ENCODE measurements around the gene IRF2BP1. TPM values are rescaled to one million over a fixed set of nuclear protein-coding genes. Genes with fewer than 3 reads are reported as not detected.
"Not testable (repeated sequence)": the region's sequence is repeated elsewhere in the genome, so short reads cannot be mapped to it uniquely, and the experiment has no call there.

The IRF2BP1 gene
- total RNA-seq, 1 donor from 2014 or later = 33.8 TPM

- H3K27me3 Mint-ChIP-seq (ENCODE audit: low read depth) = peaks cover 11% of the 10 kb centered on the region
- peaks cover 5% of the 10 kb centered on the region for H3K4me1 Mint-ChIP-seq
- TF ChIP-seq CTCF (IDR thresholded peaks at IDR 0.05; ENCODE audit: unreplicated experiment) = no peak
- peak in 1 of 2 experiments; percentile 53 for DNase-seq (ENCODE audit: low spot score in 2 of 2, unreplicated experiment in 2 of 2)
- no peak overlapping the region for H3K27ac Mint-ChIP-seq
- no peaks in the 10 kb centered on the region for H3K9me3 Mint-ChIP-seq
- peaks cover 22% of the 10 kb centered on the region for H3K36me3 Mint-ChIP-seq
- H3K4me3 Mint-ChIP-seq = peak overlapping the region; percentile 55
These were observed 15.5 kb upstream of the IRF2BP1 start for GRCh38 chr19:45901432-45901911.

- no peak overlapping the region for H3K27ac Mint-ChIP-seq
- TF ChIP-seq CTCF (IDR thresholded peaks at IDR 0.05; ENCODE audit: unreplicated experiment) = no peak
- peaks cover 11% of the 10 kb centered on the region for H3K27me3 Mint-ChIP-seq (ENCODE audit: low read depth)
- peak overlapping the region; percentile 55 for H3K4me3 Mint-ChIP-seq
- peaks cover 22% of the 10 kb centered on the region for H3K36me3 Mint-ChIP-seq
- peaks cover 5% of the 10 kb centered on the region for H3K4me1 Mint-ChIP-seq
- DNase-seq (ENCODE audit: low spot score in 2 of 2, unreplicated experiment in 2 of 2) = no peak
- H3K9me3 Mint-ChIP-seq = no peaks in the 10 kb centered on the region
These were observed 14.9 kb upstream of the IRF2BP1 start for GRCh38 chr19:45900738-45901431.

- no peak for DNase-seq (ENCODE audit: low spot score in 2 of 2, unreplicated experiment in 2 of 2)
- Mint-ChIP-seq H3K36me3 (peaks cover 29% of the 10 kb centered on the region), H3K27me3 (ENCODE audit: low read depth) (peaks cover 11% of the 10 kb centered on the region), H3K27ac (no peak overlapping the region), H3K9me3 (no peaks in the 10 kb centered on the region), H3K4me3 (no peak overlapping the region), H3K4me1 (peaks cover 5% of the 10 kb centered on the region)
- TF ChIP-seq CTCF (IDR thresholded peaks at IDR 0.05; ENCODE audit: unreplicated experiment) = no peak
These were observed 14.1 kb upstream of the IRF2BP1 start for GRCh38 chr19:45899919-45900589.

GRCh38 chr19:45899253-45899652, 13.3 kb upstream of the IRF2BP1 start:
- H3K27ac Mint-ChIP-seq = no peak overlapping the region
- H3K27me3 Mint-ChIP-seq (ENCODE audit: low read depth) = peaks cover 11% of the 10 kb centered on the region
- H3K4me3 Mint-ChIP-seq = no peak overlapping the region
- peaks cover 5% of the 10 kb centered on the region for H3K4me1 Mint-ChIP-seq
- peaks cover 31% of the 10 kb centered on the region for H3K36me3 Mint-ChIP-seq
- DNase-seq (ENCODE audit: low spot score in 2 of 2, unreplicated experiment in 2 of 2) = no peak
- TF ChIP-seq CTCF (IDR thresholded peaks at IDR 0.05; ENCODE audit: unreplicated experiment) = no peak
- no peaks in the 10 kb centered on the region for H3K9me3 Mint-ChIP-seq

GRCh38 chr19:45897261-45897812, 11.4 kb upstream of the IRF2BP1 start:
- Mint-ChIP-seq H3K36me3 (peaks cover 31% of the 10 kb centered on the region), H3K4me3 (no peak overlapping the region), H3K4me1 (peaks cover 5% of the 10 kb centered on the region), H3K27me3 (ENCODE audit: low read depth) (peaks cover 11% of the 10 kb centered on the region), H3K27ac (no peak overlapping the region), H3K9me3 (no peaks in the 10 kb centered on the region)
- no peak for DNase-seq (ENCODE audit: low spot score in 2 of 2, unreplicated experiment in 2 of 2)
- TF ChIP-seq CTCF (IDR thresholded peaks at IDR 0.05; ENCODE audit: unreplicated experiment) = no peak

GRCh38 chr19:45895983-45896599, 10.2 kb upstream of the IRF2BP1 start:
- H3K4me1 Mint-ChIP-seq; H3K27ac Mint-ChIP-seq; H3K9me3 Mint-ChIP-seq; H3K4me3 Mint-ChIP-seq; DNase-seq (ENCODE audit: low spot score in 2 of 2, unreplicated experiment in 2 of 2): not testable (repeated sequence)
- Mint-ChIP-seq H3K36me3 (peaks cover 31% of the 10 kb centered on the region), H3K27me3 (ENCODE audit: low read depth) (peaks cover 11% of the 10 kb centered on the region)
